GM20431 (cell line): ENCODE measurements around the gene OGFR.
"Not testable (repeated sequence)": the region's sequence is repeated elsewhere in the genome, so short reads cannot be mapped to it uniquely, and the experiment has no call there.

ENCODE experiments used
- in situ Hi-C: fragments of 300-500 bp; cut with MseI, MboI; formaldehyde crosslinking; loops from one replicate; pipeline ENCODE4 v1.15.0; 2020; ENCODE audit warnings: low sequenced_read_pairs; ENCODE audit not compliant: unreplicated experiment

Gene OGFR

GRCh38 chr20:62852841-62853240 is 48.2 kb downstream of the OGFR start:
- in situ Hi-C loops: no loop called here

- in situ Hi-C loops: not testable (repeated sequence)
Measured at GRCh38 chr20:62853304-62853703, 48.7 kb downstream of the OGFR start.

GRCh38 chr20:62854121-62854520 is 49.5 kb downstream of the OGFR start:
- in situ Hi-C loops: no loop called here

- in situ Hi-C loops: no loop called here
Measured at GRCh38 chr20:62855120-62855519, 50.5 kb downstream of the OGFR start.

GRCh38 chr20:62856931-62857619 is 52.4 kb downstream of the OGFR start:
- in situ Hi-C loops: no loop called here

- in situ Hi-C loops: no loop called here
Measured at GRCh38 chr20:62858058-62858830, 53.6 kb downstream of the OGFR start.

- in situ Hi-C loops: no loop called here
Measured at GRCh38 chr20:62859721-62860120, 55.1 kb downstream of the OGFR start.

GRCh38 chr20:62860391-62860923 is 55.8 kb downstream of the OGFR start:
- in situ Hi-C loops: no loop called here

- in situ Hi-C loops: no loop called here
Measured at GRCh38 chr20:62860924-62861691, 56.5 kb downstream of the OGFR start.

- in situ Hi-C loops: no loop called here
Measured at GRCh38 chr20:62861726-62862336, 57.2 kb downstream of the OGFR start, which contains the start of gene TCFL5. Gene TCFL5 (minus strand): TSS chr20:62861822. CDS start chr20:62861670, 152 bp downstream.
